Activated CD8-positive, alpha-beta memory T cell treated with anti-CD3 and anti-CD28 coated beads, Interleukin-2, amount 50 U/mL, for 1 hour (primary cell): ENCODE data around the gene AIRE.
"Not testable (repeated sequence)": the region's sequence is repeated elsewhere in the genome, so short reads cannot be mapped to it uniquely, and the experiment has no call there.

Experiments
- DNase-seq: peaks from one replicate; pipeline ENCODE4 v3.0.0-alpha.2; 2020; ENCODE audit errors: extremely low read depth

Gene AIRE

DNA sequence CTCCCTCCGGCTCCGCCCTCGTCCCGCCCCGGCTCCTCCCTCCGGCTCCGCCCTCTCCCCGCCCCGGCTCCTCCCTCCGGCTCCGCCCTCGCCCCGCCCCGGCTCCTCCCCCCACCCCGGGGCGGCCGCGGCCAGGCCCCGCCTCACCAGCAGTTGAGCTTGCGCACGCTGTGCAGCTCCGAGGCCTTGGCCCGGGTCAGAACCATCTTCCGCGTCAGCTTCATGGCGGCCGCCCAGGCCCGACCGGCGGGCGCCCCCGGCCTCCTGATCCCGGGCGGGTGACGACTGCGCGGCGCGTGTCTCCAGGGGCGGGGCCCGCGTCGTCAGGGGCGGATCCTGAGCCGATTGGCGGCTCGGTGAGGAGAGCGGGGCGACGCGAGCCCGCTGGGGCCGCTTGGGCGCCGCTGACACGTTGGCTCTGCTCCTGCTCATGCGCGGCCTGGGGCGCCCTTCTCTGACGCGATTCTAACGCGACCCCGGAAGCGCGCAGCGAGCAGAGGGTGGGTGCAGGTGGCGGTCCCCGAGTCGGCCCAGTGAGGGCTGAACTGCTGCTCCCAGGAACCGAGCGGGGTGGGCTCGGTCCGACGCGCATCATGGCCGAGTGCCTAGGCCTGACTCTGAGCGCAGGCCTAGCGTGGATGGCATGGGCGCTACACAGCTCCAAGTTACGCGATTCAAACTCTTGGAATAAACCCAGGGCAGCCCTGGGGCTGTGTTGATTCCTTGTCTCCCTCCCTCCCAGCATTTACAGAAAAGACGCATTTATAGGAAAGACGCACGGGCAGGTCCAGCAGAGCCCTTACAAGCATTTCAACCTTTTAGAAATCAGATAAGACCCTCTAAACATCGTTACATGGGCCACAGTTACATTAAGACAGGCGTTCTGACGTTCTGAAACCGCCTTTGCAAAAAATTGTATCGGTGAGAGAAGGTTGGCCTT is 53.6 kb downstream of the AIRE start, which contains the start of gene CFAP410:
TSS of gene CFAP410 (minus strand) at position 420 of the 940 bp plus-strand sequence. CDS start at position 224, 196 bp downstream.
- DNase-seq = peak; percentile 76

- not testable (repeated sequence) for DNase-seq
These were observed 56.2 kb downstream of the AIRE start for GRCh38 chr21:44341726-44342458.

DNA sequence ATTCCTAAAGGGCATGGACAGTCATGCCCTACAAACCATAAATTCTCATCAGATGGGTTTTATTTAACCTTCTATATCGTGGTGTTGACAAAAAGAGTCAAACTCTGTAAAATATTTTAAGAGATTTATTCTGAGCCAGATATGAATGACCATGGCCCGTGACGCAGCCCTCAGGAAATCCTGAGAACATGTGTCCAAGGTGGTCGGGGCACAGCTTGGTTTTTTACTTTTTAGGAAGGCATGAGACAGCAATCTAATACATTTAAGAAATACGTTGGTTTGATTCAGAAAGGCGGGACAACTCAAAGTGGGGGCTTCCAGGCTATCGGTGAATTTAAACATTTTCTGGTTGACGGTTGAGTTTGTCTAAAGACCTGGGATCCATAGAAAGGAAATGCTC is 57.3 kb downstream of the AIRE start:
- DNase-seq = not testable (repeated sequence)

DNA sequence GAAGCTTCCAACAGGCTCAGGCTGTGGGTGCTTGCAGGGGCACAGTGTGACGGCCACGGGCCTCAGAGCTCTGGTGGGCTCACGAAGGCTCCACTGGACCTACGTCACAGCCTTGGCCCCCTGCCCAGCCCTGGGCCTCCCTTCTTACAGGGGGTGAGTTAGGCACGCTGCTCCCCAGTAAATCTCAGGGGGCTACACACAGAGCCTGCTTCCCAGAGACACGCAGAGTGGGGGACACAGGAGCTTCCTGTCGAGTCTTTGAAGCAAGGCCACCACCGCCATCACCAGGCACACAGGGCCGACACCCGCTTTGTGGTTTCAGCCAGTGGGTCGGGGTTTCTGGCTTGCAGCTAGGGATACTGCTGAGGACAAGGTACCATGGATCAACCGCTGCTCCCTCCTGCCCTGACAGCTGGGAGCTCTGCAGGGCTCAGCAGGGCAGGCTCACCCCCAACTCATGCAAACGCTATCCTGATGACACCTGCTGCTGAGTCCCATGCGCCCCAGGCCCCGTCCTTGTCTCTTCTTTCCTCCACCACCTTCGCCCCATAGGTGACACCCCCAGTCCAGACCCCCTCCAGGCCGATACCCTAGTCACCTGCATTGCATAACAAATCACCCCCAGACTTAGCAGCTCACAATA is 59.0 kb downstream of the AIRE start:
- no peak for DNase-seq

- no peak for DNase-seq
These were observed 59.8 kb downstream of the AIRE start for GRCh38 chr21:44345495-44345894.

GRCh38 chr21:44347911-44348451 is 62.3 kb downstream of the AIRE start:
- DNase-seq = no peak
